Tibial artery (tissue), 4 donors: ENCODE data around the gene NOP14.

Experiments
- DNase-seq, 2 donors: peaks; one replicate each; pipeline ENCODE4 v3.0.0-alpha.2; 2019
- H3K27ac ChIP-seq, 2 donors: fragments of 200-600 bp; sonication (generic) in 1 of 2; 1 replicate in 1 of 2; 2 replicates in 1 of 2; pipeline ENCODE4 v1.5.1; 2018 to 2019; ENCODE audit warnings: mild to moderate bottlenecking in 1 of 2
- H3K27me3 ChIP-seq, 2 donors: fragments of 200-600 bp; sonication (generic) in 1 of 2; one replicate each; pipeline versions ENCODE4 v1.5.1 to v1.6.0; 2016 to 2019
- H3K36me3 ChIP-seq, 3 donors: fragments of 200-600 bp; sonication (generic) in 2 of 3; one replicate each; pipeline ENCODE4 v1.5.1; 2016 to 2019; ENCODE audit warnings: mild to moderate bottlenecking in 2 of 3
- H3K4me1 ChIP-seq, 4 donors: fragments of 200-600 bp; sonication (generic) in 2 of 4; 1 replicate in 3 of 4; 2 replicates in 1 of 4; pipeline ENCODE4 v1.5.1; 2016 to 2019
- H3K4me3 ChIP-seq, 2 donors: fragments of 200-600 bp; sonication (generic) in 1 of 2; 1 replicate in 1 of 2; 2 replicates in 1 of 2; pipeline ENCODE4 v1.5.1; 2018 to 2019; ENCODE audit warnings: mild to moderate bottlenecking in 2 of 2
- H3K9me3 ChIP-seq, 3 donors: fragments of 200-600 bp; sonication (generic) in 1 of 3; one replicate each; pipeline ENCODE4 v1.5.1; 2016 to 2019
- intact Hi-C: fragments of 100-400 bp; cut with DNase I; formaldehyde crosslinking; loops from one replicate; pipeline ENCODE4 v1.15.0; 2023; ENCODE audit warnings: low total_unique reads
- TF ChIP-seq, protein P1 (sequence below), 2 experiments: fragments of 200-600 bp in 1 of 2; fragments of 450-650 bp in 1 of 2; IDR thresholded peaks; one replicate each; pipeline ENCODE4 v1.5.1; 2017 to 2019; ENCODE audit warnings: antibody characterized with exemption in 2 of 2, mild to moderate bottlenecking in 1 of 2, moderate library complexity in 1 of 2

The NOP14 gene

DNA sequence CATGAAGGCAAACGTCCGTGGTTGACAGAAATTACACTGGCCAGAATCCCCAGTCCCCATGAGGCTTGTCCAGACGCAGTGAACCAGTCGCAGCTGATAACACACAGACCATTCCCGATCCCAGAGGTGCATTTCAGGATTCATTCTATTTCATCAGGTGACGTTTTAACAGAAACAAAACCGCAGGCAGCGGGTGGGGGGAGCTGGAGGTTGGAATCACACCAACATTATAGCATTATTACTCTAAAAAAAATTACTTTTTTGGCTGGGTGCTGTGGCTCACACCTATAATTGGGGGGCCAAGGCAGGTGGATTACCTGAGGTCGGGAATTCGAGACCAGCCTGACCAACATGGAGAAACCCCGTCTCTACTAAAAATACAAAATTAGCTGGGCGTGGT, 25.2 kb downstream of the NOP14 start:
- peak; percentile 9 to 40 for DNase-seq
- TF ChIP-seq, protein P1, sequence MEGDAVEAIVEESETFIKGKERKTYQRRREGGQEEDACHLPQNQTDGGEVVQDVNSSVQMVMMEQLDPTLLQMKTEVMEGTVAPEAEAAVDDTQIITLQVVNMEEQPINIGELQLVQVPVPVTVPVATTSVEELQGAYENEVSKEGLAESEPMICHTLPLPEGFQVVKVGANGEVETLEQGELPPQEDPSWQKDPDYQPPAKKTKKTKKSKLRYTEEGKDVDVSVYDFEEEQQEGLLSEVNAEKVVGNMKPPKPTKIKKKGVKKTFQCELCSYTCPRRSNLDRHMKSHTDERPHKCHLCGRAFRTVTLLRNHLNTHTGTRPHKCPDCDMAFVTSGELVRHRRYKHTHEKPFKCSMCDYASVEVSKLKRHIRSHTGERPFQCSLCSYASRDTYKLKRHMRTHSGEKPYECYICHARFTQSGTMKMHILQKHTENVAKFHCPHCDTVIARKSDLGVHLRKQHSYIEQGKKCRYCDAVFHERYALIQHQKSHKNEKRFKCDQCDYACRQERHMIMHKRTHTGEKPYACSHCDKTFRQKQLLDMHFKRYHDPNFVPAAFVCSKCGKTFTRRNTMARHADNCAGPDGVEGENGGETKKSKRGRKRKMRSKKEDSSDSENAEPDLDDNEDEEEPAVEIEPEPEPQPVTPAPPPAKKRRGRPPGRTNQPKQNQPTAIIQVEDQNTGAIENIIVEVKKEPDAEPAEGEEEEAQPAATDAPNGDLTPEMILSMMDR (IDR thresholded peaks at IDR 0.05) = no peak
- no peak overlapping the region for H3K27ac ChIP-seq
- peaks cover 0 to 36% (median 27%) of the 10 kb centered on the region in 4 donors for H3K4me1 ChIP-seq
- H3K9me3 ChIP-seq = no peaks in the 10 kb centered on the region
- H3K36me3 ChIP-seq = peaks cover 46 to 62% (median 60%) of the 10 kb centered on the region in 3 donors
- intact Hi-C loops = loop anchor here (5.0 to 10.0 kb wide), 3 partner anchors 96 to 1963 kb away; partner anchors contain the start of genes ADD1 and DGKQ
- H3K27me3 ChIP-seq = no peaks in the 10 kb centered on the region
- no peak overlapping the region for H3K4me3 ChIP-seq

GRCh38 chr4:2937146-2937857, 25.9 kb downstream of the NOP14 start:
- Histone ChIP-seq H3K4me3 (no peak overlapping the region), H3K9me3 (no peaks in the 10 kb centered on the region), H3K36me3 (peaks cover 44 to 60% (median 55%) of the 10 kb centered on the region in 3 donors), H3K27ac (no peak overlapping the region), H3K27me3 (no peaks in the 10 kb centered on the region), H3K4me1 (peaks cover 0 to 42% (median 28%) of the 10 kb centered on the region in 4 donors)
- intact Hi-C loops = loop anchor here (5.0 to 10.0 kb wide), 3 partner anchors 95 to 1963 kb away; partner anchors contain the start of genes ADD1 and DGKQ
- DNase-seq = peak; percentile 18 to 56
- TF ChIP-seq, protein P1 (IDR thresholded peaks at IDR 0.05) = no peak

- Histone ChIP-seq H3K36me3 (peaks cover 39 to 59% (median 49%) of the 10 kb centered on the region in 3 donors), H3K4me1 (peaks cover 0 to 46% (median 28%) of the 10 kb centered on the region in 4 donors), H3K4me3 (no peak overlapping the region), H3K27me3 (no peaks in the 10 kb centered on the region), H3K27ac (no peak overlapping the region), H3K9me3 (no peaks in the 10 kb centered on the region)
- TF ChIP-seq, protein P1 (IDR thresholded peaks at IDR 0.05) = no peak
- intact Hi-C loops = loop anchor here (5.0 to 10.0 kb wide), 3 partner anchors 94 to 1962 kb away; partner anchors contain the start of genes ADD1 and DGKQ
- peak; percentile 14 to 65 for DNase-seq
Measured at GRCh38 chr4:2936773-2937145, 26.4 kb downstream of the NOP14 start.

- H3K27ac ChIP-seq = peak overlapping the region; percentile 82 to 92
- intact Hi-C loops = loop anchor here (5.0 to 10.0 kb wide), 3 partner anchors 94 to 1961 kb away; partner anchors contain the start of genes ADD1 and DGKQ
- H3K36me3 ChIP-seq = peaks cover 32 to 59% (median 47%) of the 10 kb centered on the region in 3 donors
- DNase-seq = peak; percentile 18 to 51
- TF ChIP-seq, protein P1 (IDR thresholded peaks at IDR 0.05) = no peak
- peaks cover 0 to 46% (median 28%) of the 10 kb centered on the region in 4 donors for H3K4me1 ChIP-seq
- H3K27me3 ChIP-seq = no peaks in the 10 kb centered on the region
- no peaks in the 10 kb centered on the region for H3K9me3 ChIP-seq
- H3K4me3 ChIP-seq = peak overlapping the region; percentile 80 to 97
Measured at GRCh38 chr4:2935762-2936743, 27.2 kb downstream of the NOP14 start.
